NCI-H1092 (cell line): Measurements from ENCODE around the gene CNIH3.
A peak's percentile ranks its signal among the peaks of the same experiment; 100 is the strongest.

Experiments
- DNase-seq: peaks from one replicate; lab custom pipeline; 2025; lab: John Stamatoyannopoulos, UW

CNIH3 gene

DNA sequence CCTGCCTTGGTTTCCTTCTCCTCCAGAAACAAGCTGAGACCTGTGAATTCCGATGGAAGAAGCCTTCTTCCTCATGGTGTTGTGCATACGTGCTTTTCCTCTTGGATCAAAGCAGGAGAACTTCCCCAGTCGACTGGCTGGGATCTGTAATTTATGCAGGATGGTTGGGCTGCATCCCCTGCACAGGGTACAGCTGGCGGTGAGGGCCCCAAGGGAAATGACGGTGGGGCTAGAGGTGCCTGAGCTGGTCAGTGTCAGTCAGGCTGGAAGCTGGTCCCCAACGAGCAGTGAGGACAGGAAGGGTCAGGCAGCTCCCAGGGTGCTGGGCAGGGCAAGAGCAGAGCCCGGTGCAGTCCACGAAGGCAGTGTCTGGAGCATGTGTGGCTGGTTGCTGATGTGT lies 106.7 kb downstream of the CNIH3 start:
- no peak for DNase-seq

DNA sequence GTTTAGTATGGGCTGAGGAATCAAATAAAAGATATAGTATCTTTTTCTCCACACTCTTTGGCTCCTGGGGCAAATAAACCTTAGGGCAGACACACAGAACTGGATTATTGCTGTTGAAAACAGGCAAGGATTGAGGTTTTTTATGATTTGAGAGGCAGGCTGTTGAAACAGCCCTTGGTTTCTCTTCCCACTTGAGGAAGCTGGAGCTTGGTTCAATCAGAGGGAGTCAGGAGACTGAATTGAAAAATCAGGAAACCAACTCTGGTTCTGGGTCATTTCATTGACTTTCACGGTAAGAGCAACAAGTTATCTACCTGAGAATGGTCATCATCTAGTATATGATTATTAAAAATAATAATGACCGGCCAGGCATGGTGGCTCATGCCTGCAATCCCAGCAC lies 108.4 kb downstream of the CNIH3 start:
- no peak for DNase-seq

- no peak for DNase-seq
These were observed 110.5 kb downstream of the CNIH3 start for GRCh38 chr1:224726441-224727182.

DNA sequence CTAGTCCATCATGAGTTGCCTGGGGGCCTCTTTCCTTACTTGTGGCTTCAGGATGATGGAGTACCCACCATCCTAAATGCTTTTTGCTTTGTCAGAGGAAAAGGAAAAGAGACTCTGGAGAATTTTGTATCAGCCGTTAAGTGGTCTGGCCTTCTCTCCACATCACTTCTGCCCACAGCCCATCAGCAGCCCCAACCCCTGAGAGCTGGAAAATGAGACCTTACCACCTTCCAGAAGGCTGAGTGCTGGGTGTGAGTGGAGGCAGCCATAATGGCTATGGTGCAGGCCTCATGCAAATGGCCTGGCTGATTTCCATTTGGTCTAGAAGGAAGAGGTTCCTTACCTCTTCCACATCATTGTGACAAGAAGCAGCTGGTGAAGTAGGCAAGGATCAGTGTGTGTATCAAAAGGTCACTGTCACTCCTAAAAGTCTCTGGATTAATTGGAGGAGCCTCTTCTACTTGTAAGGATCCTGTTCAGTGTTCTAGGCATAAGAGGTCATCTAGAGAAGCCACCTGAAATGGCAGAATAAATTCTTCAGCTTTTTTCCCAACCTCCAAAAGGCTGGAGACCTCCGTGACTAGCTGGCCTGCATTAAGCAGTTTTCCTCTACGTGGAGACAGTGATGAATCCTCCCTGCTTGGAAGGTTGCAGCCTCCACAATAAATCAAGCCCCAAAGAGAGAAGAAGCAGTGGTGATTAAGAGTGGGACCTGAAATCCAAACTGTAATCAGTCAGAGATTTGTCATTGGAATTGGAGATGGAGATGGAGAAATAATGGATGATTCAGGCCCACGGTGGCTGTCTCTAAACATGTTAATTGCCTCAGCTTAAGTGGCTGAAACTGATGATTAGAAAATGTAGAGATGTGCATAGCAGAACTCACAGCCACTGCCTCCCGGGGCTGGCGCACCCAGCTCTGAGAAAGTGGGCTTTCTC lies 111.5 kb downstream of the CNIH3 start:
- no peak for DNase-seq

GRCh38 chr1:224730540-224730939 lies 114.4 kb downstream of the CNIH3 start:
- DNase-seq: no peak

DNA sequence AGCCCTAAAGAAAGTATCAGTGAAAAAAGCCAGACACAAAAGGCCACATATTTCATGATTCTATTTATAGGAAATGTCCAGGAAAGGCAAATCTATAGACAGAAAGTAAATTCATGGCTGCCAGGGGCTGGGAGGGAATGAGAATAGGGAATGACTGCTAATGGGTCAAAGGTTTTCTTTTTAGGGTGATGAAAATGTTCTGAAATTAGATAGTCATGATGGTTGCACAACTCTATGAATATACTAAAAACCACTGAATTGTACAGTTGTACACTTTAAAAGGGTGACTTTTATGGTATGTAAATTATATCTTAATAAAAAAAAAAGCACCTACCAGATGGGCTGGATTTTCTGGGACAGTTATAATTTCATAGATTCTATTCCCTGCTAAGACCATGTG lies 114.8 kb downstream of the CNIH3 start:
- no peak for DNase-seq

GRCh38 chr1:224731633-224732032 lies 115.5 kb downstream of the CNIH3 start:
- no peak for DNase-seq

DNA sequence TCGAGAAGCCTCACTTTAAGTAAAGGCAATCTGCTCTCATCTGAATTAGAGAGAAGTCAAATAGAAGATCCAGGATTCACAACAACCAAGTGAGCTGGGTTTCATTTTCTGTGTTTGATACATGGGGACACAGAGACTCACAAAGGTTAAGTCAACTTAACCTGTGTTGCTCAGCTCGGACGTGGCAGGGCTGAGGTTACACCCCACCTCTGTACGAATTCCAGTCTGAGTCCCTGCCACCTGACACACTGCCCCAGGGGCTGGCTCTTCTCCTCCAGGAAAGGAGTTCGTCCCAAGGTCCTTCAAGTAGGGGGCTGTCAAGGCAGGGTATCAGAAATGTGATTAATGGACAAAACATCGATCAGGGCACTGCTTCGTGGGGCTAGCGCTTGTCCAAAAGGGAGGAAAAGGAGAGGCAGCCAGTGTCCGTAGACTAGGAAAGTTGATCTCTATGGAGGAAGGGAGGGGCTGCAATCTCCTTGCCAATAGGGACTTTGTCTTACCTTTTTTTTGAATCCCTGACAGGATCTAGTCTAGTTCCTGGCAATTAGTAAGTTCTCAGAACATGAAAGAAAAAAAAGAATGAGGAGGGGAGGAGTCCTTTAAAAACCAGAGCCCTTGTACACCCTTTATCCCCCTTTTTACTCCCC lies 116.4 kb downstream of the CNIH3 start:
- no peak for DNase-seq

GRCh38 chr1:224733027-224733911 lies 117.2 kb downstream of the CNIH3 start:
- DNase-seq: peak; percentile 8

DNA sequence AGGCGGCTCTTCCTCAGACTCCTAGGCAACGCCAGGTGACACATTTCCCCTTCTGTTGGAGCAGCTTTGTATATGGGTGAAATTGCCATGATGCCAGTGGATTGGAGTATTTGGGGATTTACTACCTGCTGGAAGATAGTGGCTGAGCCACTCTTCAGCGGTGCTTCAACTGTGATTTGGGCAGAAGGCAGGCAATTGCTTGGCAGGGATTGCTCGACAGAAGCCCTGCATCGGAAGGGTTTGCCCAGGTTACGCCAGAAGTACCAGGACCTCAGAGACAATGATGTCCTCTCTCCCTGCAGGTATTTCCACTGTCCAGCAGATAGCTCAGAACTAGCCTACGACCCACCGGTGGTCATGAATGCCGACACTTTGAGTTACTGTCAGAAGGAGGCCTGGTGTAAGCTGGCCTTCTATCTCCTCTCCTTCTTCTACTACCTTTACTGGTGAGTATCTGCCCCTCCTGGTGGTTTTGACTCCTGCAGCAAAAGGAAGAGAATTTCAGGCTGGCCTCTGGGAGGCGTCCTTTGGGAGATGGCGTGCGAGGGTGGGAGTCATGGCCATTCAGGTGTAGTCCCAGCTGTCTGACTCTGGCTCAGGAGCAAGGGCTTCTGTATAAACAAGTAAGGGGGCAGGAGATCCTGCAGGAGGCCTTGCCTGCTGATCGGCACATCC lies 118.3 kb downstream of the CNIH3 start:
- DNase-seq: no peak

- DNase-seq: no peak
These were observed 119.0 kb downstream of the CNIH3 start for GRCh38 chr1:224735159-224735558.

DNA sequence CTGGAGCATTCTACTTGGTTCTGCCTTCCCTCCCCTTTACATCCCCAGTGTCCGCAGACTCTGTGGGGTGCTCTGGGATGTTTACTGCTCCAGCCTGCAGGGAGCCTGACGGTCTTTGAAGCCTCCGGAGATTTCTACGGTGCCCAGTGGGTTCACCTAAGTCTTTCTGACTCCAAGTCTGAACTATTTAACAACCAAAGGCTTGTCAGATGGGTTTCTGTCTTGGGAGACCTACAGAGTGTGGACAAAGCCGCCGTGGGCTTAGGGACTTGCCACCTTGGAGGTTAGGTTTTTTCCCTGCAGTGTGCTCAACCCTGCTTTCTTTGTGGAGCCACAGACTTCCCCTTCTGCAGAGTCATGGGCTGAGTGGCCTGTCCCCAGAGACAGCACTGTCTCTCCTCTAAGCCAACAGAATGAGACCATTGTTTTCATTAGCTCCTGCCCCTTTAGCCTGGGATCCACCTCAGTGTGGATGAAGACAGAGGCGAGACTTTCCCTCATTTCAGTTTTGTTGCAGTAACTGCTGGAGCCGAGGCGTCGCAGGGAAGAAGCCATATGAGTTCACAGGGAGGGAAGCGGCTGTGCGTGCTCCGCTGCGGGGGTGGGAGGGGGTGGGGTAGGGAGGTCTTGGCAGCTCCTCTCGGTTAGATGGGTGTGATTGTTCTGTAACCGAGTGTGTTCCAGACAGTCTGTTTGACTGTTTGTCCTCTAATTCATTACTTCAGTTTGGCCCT lies 120.7 kb downstream of the CNIH3 start:
- no peak for DNase-seq

DNA sequence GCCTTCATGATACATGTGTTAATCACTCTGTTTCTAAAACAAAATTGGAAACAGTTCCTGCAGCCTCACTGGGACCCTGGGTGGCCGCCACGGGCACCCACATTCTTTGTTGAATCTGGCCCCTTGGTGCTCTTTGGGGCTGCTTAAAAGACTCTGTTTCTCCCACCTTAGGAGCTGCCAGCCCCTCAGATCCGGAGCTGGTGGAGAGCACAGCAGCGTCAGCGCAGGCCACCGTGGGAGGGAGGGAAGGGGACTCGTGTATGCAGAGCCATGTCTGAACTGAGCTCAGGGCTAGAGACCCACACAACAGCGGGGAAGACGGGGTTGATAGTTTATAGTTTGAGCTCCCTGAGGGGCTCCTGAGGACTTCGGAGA lies 121.2 kb downstream of the CNIH3 start:
- no peak for DNase-seq

GRCh38 chr1:224739303-224739996 lies 123.3 kb downstream of the CNIH3 start:
- DNase-seq: no peak

GRCh38 chr1:224739997-224740684 lies 124.0 kb downstream of the CNIH3 start:
- no peak for DNase-seq

- no peak for DNase-seq
These were observed 124.6 kb downstream of the CNIH3 start for GRCh38 chr1:224740685-224741052.

- no peak for DNase-seq
These were observed 126.2 kb downstream of the CNIH3 start for GRCh38 chr1:224742349-224742748.

DNA sequence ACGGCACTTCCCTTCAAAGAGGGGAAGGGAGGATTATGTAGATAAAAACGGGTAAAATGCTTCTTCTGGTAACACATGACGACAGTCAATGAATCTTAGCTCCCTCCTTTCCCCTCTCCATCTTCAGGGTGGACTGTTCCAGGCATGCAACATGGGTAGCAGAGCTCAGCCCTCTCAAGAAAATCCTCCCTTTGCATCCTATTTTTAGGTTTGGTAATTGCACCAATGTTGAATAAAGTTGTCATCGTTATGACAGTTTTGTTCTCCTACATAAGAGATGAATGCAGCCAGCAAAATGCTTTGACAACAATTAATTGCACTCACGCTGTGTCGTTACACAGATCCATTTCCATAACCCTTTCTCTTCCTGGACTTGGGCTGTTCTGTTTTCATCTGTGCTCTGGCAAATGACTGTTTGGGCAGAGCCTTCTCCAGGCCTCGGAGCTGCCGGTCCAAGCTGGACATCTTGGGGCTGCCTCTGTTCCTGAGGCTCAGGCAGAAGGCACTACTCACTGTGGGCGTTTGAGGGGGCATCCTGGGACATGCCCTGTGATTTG lies 127.6 kb downstream of the CNIH3 start:
- DNase-seq: no peak

- no peak for DNase-seq
These were observed 128.4 kb downstream of the CNIH3 start for GRCh38 chr1:224744521-224744920.
